ENCODE measurements around the gene GPBP1L1. TPM values are rescaled to one million over a fixed set of nuclear protein-coding genes. Genes with fewer than 3 reads are reported as not detected.

Gene GPBP1L1
- total RNA-seq, 1 experiment from 2014 or later, result 116 TPM

GRCh38 chr1:45584351-45585109, 101.8 kb downstream of the GPBP1L1 start:
- CTCF ChIA-PET, result interaction anchor here (1.0 kb wide), 1 partner anchor 84 kb away, joined by 3 read pairs; the partner anchor contains the start of genes CCDC163 and MMACHC
- BruUV-seq (replicated peaks), result TSS peak; percentile 68
- no peaks in the 10 kb centered on the region for H3K27me3 Mint-ChIP-seq (ENCODE audit: insufficient read depth, unreplicated experiment)
- no peak for TF ChIP-seq CTCF (IDR thresholded peaks at IDR 0.05; ENCODE audit: unreplicated experiment)
- H3K27ac Mint-ChIP-seq (ENCODE audit: low read depth, unreplicated experiment), result peak overlapping the region; percentile 68
- POLR2A ChIA-PET, result interaction anchor here (0.7 to 3.6 kb wide), 20 partner anchors 10 to 662 kb away, joined by 3 to 30 read pairs (median 6); partner anchors contain the start of genes AKR1A1, GPBP1L1, MAST2 and MMACHC
- intact Hi-C loops (cut with micrococcal nuclease), result no loop called here
- DNase-seq (ENCODE audit: unreplicated experiment), result peak; percentile 92
- H3K4me1 Mint-ChIP-seq (ENCODE audit: insufficient read depth, unreplicated experiment), result peaks cover 15% of the 10 kb centered on the region
- no peaks in the 10 kb centered on the region for H3K9me3 Mint-ChIP-seq (ENCODE audit: unreplicated experiment)
- peaks cover 12% of the 10 kb centered on the region for H3K36me3 Mint-ChIP-seq (ENCODE audit: insufficient read depth, unreplicated experiment)
- peak overlapping the region; percentile 89 for H3K4me3 Mint-ChIP-seq (ENCODE audit: unreplicated experiment)

DNA sequence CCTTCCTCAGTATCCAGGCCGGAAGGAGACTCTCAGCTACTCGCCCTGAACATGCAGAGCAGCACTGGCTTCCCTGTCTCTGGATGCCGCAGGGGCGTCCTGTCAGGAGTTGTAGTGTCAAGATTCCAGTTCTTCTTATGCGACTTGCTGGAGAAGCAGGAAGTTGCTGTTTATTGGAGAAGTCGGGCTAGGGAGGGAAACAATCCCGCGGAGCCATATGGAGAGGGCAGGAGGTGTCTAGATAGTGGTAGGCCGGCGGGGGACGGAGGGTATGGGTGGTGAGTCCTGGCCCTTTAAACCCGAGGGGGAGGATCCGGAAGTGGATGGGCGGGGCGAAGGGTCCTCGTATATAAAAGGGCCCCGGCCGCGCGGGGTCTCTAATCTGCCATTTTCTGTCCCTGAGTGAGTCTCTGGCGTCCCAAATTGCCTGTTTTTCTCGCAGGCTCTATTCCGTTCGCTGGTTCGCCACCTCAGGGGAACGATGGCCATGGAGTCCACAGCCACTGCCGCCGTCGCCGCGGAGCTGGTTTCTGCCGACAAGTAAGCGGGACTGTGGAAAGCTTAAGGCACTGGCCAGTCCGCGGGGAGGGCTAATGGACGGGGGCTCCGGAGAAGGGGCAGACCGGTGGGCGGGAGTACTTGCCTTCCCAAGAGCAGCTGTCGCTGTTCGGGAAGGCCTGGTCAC, 102.5 kb downstream of the GPBP1L1 start, which contains the start of gene NASP:
Gene NASP, plus strand, starts transcription at position 376 of the 685 bp plus-strand sequence. Its CDS starts 106 bp downstream, at position 482.
- no peak for TF ChIP-seq CTCF (IDR thresholded peaks at IDR 0.05; ENCODE audit: unreplicated experiment)
- DNase-seq (ENCODE audit: unreplicated experiment), result peak; percentile 91
- intact Hi-C loops (cut with micrococcal nuclease), result loop anchor here (1.0 kb wide), 1 partner anchor 297 kb away; no protein-coding TSS in a partner anchor
- no TSS peak for BruUV-seq (replicated peaks)
- Mint-ChIP-seq H3K27me3 (ENCODE audit: insufficient read depth, unreplicated experiment) (no peaks in the 10 kb centered on the region), H3K4me3 (ENCODE audit: unreplicated experiment) (peak within 1 kb of the TSS; percentile 89), H3K4me1 (ENCODE audit: insufficient read depth, unreplicated experiment) (peaks cover 15% of the 10 kb centered on the region), H3K9me3 (ENCODE audit: unreplicated experiment) (no peaks in the 10 kb centered on the region), H3K36me3 (ENCODE audit: insufficient read depth, unreplicated experiment) (peaks cover 8% of the 10 kb centered on the region), H3K27ac (ENCODE audit: low read depth, unreplicated experiment) (peak within 1 kb of the TSS; percentile 68)
- ChIA-PET POLR2A (interaction anchor here (0.6 to 3.6 kb wide), 28 partner anchors 8 to 719 kb away, joined by 3 to 30 read pairs (median 4); partner anchors contain the start of genes AKR1A1, GPBP1L1, HECTD3 and MMACHC), CTCF (interaction anchor here (1.4 to 5.7 kb wide), 2 partner anchors 15 to 296 kb away, joined by 4 to 39 read pairs; no protein-coding TSS in a partner anchor)

GRCh38 chr1:45583264-45583665, 103.1 kb downstream of the GPBP1L1 start:
- POLR2A ChIA-PET, result interaction anchor here (0.6 to 3.6 kb wide), 22 partner anchors 9 to 720 kb away, joined by 3 to 30 read pairs (median 5); partner anchors contain the start of genes AKR1A1, GPBP1L1, HECTD3 and MMACHC
- intact Hi-C loops (cut with micrococcal nuclease), result loop anchor here (1.0 kb wide), 1 partner anchor 298 kb away; no protein-coding TSS in a partner anchor
- TF ChIP-seq CTCF (IDR thresholded peaks at IDR 0.05; ENCODE audit: unreplicated experiment), result no peak
- H3K9me3 Mint-ChIP-seq (ENCODE audit: unreplicated experiment), result no peaks in the 10 kb centered on the region
- peak overlapping the region; percentile 89 for H3K4me3 Mint-ChIP-seq (ENCODE audit: unreplicated experiment)
- BruUV-seq (replicated peaks), result TSS peak; percentile 58
- CTCF ChIA-PET, result interaction anchor here (0.6 to 5.7 kb wide), 4 partner anchors 14 to 753 kb away, joined by 3 to 39 read pairs (median 4); no protein-coding TSS in a partner anchor
- H3K36me3 Mint-ChIP-seq (ENCODE audit: insufficient read depth, unreplicated experiment), result peaks cover 8% of the 10 kb centered on the region
- H3K27me3 Mint-ChIP-seq (ENCODE audit: insufficient read depth, unreplicated experiment), result no peaks in the 10 kb centered on the region
- peaks cover 15% of the 10 kb centered on the region for H3K4me1 Mint-ChIP-seq (ENCODE audit: insufficient read depth, unreplicated experiment)
- H3K27ac Mint-ChIP-seq (ENCODE audit: low read depth, unreplicated experiment), result peak overlapping the region; percentile 68
- DNase-seq (ENCODE audit: unreplicated experiment), result peak; percentile 97

Other genes starting within 250 kb of the GPBP1L1 start
- gene TESK2, start 195.4 kb downstream of the GPBP1L1 start, total RNA-seq (2022), result 0.71 and 1.4 TPM in 2 replicates
- 9.4 and 9.5 TPM in 2 replicates for gene CCDC163, start 186.5 kb downstream of the GPBP1L1 start, total RNA-seq (2022)
- gene MMACHC, start 186.2 kb downstream of the GPBP1L1 start, total RNA-seq (2022), result 12.4 and 14.8 TPM in 2 replicates
- gene PRDX1, start 164.6 kb downstream of the GPBP1L1 start, total RNA-seq (2022), result 207 and 242 TPM in 2 replicates
- 108 and 142 TPM in 2 replicates for gene AKR1A1, start 135.7 kb downstream of the GPBP1L1 start, total RNA-seq (2022)
- gene NASP, start 102.5 kb downstream of the GPBP1L1 start, total RNA-seq (2022), result 76.4 and 84.6 TPM in 2 replicates
- gene CCDC17, start 62.5 kb downstream of the GPBP1L1 start, total RNA-seq (2022), result 3.9 and 4.9 TPM in 2 replicates
- gene TMEM69, start 1.6 kb upstream of the GPBP1L1 start, total RNA-seq (2022), result 17.1 and 21.1 TPM in 2 replicates
- gene IPP, start 64.1 kb upstream of the GPBP1L1 start, total RNA-seq (2022), result 11.6 and 17.6 TPM in 2 replicates
- gene MAST2, start 117.1 kb upstream of the GPBP1L1 start, total RNA-seq (2022), result 33.3 and 39.2 TPM in 2 replicates